HG03039 (cell line): ENCODE measurements around the gene S1PR2.
"Not testable (repeated sequence)": the region's sequence is repeated elsewhere in the genome, so short reads cannot be mapped to it uniquely, and the experiment has no call there.

ENCODE experiments used
- ATAC-seq: cut with Tn5 transposase; IDR thresholded peaks from one replicate; pipeline ENCODE4 v1.9.1; 2021; ENCODE audit warnings: mild to moderate bottlenecking, moderate library complexity; ENCODE audit not compliant: unreplicated experiment

The S1PR2 gene

DNA sequence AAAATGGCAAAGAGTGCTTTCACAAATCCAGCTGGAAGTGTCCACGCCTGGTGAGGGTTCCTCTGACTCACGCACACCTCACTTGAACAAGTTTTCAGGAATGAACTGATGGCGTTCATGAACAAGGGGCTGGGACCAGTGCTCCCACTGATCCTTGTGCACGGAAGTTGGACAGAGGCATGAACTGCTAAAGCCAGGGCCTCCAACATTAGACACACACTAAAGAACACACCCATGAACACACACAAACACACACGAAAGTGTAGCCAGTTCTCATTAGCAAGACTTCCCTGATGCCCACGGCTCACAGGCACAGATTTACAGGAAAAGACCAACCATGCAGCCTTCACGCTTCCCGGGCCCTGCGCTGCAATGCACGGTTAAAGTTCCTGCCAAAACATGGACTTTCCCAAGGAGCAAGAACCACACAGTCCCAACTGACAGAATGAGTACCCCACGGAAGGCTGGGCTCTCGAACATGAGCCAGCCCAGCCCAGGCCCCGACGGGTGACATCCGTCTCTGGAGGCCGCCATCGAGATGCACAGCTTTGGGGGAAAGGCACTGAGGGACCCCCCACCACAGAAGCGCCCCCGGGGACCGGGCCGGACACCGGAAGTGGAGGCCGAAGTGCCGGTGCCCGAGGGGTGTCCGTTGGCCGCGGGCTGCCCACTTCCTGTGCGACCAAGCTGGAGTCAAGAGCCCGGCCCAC, 37.2 kb downstream of the S1PR2 start:
- peak; percentile 16 for ATAC-seq

GRCh38 chr19:10192922-10193321, 38.2 kb downstream of the S1PR2 start:
- ATAC-seq, result no peak

GRCh38 chr19:10191347-10191746, 39.8 kb downstream of the S1PR2 start:
- ATAC-seq, result no peak

- ATAC-seq, result no peak
These were observed 41.1 kb downstream of the S1PR2 start for GRCh38 chr19:10190026-10190425.

DNA sequence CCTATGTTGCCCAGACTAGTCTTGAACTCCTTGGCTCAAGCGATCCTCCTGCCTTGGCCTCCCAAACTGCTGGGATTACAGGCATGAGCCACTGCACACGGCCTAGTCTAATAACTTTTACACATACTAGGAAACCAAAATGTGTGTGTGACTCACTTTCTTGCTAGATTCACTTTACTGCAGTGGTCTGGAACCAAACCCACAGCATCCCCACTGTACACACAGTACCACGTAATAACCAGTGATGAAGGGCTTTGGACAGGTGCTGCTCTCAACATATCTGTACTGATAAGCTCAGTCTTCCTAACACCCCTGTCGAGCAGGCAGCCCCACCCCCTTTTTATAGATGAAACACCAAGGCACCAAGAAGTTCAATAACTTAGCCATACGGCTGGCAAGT, 41.5 kb downstream of the S1PR2 start:
- ATAC-seq, result no peak

GRCh38 chr19:10187315-10187714, 43.8 kb downstream of the S1PR2 start:
- no peak for ATAC-seq

GRCh38 chr19:10184636-10185035, 46.5 kb downstream of the S1PR2 start:
- ATAC-seq, result no peak

DNA sequence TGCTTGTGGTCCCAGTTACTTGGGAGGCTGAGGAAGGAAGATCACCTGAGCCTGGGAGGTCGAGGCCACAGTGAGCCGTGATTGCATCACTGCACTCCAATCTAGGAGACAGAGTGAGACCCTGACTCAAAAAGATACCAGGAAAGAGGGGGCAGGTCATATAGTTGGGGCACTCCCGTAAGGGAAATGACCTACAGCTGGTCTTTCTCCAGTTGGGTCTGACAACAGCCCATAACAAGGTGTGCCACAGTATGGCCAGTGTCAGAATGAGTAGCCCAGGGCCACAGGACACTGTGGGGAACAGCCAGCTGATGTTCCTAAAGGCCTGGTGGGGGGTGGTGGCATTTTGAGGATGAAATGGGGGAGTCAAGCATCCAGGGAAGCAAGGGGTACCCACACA, 47.2 kb downstream of the S1PR2 start:
- ATAC-seq, result no peak

DNA sequence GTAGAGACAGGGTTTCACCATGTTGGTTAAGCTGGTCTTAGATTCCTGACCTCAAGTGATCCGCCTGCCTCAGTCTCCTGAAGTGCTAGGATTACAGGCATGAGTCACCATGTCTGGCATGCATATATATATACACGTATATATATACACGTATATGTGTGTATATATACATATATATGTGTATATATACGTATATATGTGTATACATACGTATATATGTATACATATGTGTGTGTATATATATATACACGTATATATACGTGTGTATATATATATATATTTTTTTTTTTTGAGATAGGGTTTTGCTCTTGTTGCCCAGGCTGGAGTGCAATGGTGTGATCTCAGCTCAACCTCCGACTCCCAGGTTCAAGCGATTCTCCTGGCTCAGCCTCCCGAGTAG, 48.3 kb downstream of the S1PR2 start:
- no peak for ATAC-seq

DNA sequence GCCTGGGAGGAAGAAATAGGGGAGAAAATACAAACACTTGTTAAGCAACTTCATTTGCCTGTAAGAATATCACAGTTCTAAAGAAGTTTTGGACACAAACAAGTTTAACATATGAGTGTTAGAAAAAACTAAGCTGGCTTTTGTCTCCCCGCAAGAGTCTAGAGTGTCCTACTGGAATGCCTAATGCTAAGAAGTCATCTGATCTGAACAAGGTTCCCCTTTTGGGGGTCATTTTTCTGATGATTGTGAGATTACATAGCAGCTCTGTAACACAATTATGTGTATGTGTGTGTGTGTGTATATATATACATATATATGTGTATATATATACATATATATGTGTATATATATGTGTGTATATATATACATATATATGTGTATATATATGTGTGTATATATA, 49.1 kb downstream of the S1PR2 start:
- no peak for ATAC-seq

DNA sequence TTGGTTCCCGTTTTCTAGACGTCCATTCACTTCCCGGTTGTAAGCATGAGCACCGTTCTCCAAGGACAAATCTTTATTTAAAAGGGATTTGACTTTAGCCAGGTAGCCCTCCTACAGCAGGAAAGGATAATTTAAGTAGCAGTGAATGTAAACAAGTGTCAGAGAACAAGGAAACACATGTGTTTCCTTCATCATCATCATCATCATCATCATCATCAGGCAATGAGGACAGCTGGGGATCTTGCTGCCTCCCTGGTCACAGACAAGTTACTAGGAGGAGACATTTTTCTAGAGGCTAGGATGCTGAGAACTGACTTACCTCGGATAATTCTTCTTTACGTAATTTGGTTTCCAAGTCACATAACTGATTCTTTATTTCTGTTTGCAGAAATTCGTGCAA, 50.7 kb downstream of the S1PR2 start:
- no peak for ATAC-seq

- not testable (repeated sequence) for ATAC-seq
These were observed 51.1 kb downstream of the S1PR2 start for GRCh38 chr19:10180024-10180423.

GRCh38 chr19:10173527-10173926, 57.6 kb downstream of the S1PR2 start:
- ATAC-seq, result no peak
